ENCODE measurements around the gene SCARF1. TPM values are rescaled to one million over a fixed set of nuclear protein-coding genes. Genes with fewer than 3 reads are reported as not detected.
"Not testable (repeated sequence)": the region's sequence is repeated elsewhere in the genome, so short reads cannot be mapped to it uniquely, and the experiment has no call there.

SCARF1 gene
- total RNA-seq (2014; rRNA removed; shearing (Covaris generic)), result 0.89 and 1.3 TPM in 2 replicates

DNA sequence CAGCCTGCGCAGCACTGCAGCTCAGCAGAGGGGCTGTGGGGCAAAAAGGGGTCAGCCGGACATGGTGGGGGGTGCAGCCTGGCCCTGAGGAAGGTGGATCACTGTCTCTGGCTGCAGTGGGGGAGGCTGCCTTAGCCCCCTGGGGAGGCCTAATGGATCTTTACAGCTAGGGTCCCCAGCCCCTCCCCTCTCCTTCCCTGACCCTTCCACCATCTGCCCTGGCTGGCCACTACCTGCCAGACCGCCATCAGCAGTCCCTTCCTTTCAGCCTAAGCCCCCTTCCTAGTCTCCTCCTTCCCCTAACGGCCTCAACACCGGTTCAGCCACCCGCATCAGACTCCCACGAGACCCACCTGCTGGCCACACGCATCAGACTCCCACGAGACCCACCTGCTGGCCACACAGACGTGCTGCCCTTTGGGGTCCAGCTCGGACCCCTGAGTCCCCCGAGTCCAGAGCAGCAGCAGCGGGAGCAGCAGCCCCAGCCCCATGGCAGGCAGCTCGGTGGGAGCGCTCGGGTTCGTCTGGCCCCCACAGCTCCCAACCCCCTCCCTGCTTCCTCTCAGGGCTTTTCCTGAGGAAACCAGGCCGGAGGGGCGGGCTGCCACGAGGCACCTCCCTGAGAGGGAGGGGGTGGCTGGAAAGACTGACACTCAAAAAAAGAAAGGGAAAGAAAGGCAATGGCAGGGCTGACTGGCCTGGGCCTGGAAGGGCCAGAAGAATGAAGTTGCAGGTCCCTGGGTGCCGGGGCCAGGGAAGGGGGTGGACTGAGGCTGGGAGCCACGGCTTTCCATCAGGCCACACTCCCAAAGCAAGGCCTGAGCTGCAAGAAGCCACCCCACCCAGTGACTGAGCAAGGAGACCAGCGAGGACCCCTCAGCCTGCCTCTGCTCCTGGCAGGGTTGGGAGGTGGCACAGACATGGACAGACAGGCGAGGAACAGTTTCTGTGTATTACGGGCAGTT is at the start of gene SCARF1:
SCARF1 (minus strand) TSS at position 526 of the 965 bp plus-strand sequence; CDS start at position 491, 35 bp downstream.
- no peak for DNase-seq (ENCODE audit: low spot score)

- DNase-seq (ENCODE audit: low spot score), result no peak
Measured at GRCh38 chr17:1693339-1693738, 47.8 kb upstream of the SCARF1 start.

DNA sequence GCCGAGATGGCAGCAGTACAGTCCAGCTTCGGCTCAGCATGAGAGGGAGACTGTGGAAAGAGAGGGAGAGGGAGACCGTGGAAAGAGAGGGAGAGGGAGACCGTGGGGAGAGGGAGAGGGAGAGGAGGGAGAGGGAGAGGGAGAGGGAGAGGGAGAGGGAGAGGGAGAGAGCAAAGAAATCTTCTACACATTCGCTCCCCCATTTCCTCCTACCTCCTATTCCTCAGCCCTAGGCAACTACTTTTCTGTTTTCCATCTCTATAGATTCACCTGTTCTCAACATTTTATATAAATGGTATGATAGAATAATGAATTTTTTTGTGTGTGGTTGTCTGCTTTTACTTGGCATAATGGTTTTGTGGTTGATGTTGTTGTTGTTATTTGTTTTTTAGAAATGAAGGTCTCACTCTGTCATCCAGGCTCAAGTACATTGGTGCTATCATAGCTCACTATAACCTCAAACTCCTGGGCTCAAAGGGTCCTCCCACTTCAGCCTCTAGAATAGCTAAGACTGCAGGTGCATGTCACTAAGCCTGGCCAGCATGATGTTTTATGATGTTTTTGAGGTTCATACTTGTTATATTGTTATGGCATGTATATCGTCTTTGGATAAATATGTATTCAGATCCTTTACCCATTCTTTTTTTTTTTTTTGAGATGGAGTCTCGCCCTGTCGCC is 45.2 kb upstream of the SCARF1 start:
- no peak for DNase-seq (ENCODE audit: low spot score)

DNA sequence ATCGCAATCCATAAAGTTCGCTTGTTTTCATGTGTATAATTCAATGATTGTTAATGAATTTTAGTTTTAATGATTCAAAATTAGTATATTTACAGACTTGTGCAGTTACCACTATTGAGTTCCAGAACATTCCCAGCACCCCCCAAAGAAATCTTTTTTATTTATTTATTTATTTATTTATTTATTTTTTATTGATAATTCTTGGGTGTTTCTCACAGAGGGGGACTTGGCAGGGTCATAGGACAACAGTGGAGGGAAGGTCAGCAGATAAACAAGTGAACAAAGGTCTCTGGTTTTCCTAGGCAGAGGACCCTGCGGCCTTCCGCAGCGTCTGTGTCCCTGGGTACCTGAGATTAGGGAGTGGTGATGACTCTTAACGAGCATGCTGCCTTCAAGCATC is 42.9 kb upstream of the SCARF1 start:
- DNase-seq (ENCODE audit: low spot score), result not testable (repeated sequence)

- no peak for DNase-seq (ENCODE audit: low spot score)
Measured at GRCh38 chr17:1686086-1686485, 40.6 kb upstream of the SCARF1 start.

DNA sequence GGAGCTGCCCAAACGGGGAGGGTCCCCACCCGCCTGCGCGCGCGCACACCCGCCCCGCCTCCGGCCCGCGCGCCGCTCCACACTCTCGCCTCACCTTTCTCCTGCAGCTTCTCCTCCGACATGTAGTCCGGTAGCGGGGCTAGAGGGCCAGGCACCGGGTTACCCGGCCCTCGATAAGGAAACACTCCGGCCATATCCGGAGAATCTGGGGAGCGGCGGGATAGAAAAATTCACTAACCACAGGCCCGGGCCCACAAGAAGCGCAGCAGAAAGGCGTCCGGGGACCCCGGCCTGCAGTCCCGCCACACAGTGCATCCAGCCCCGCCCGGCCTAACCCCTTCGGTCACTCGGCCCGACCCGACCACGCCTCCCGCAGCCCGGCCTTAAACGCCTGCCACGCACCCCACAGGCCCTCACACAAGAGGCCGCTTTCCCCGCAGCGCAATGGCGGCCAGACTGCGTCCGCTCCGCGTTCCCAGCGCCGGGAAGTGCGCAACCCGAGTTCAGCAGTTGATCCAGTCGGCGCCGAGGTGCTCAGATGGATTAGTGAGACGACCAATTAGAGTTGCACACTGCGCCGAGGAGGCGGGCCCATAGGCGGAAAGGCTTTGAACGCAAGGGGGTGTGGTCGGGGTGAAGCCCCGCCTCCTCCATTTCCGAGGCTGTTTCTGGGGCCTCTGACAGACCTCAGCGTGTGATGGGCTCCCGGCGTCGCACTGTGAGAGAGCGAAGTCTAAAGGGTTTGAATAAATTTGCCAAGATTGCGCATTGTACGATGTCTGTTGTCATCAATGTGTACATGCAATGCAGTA is 39.1 kb upstream of the SCARF1 start, which contains the start of gene PRPF8:
PRPF8 (minus strand) TSS at position 490 of the 812 bp plus-strand sequence; CDS start at position 194, 296 bp downstream.
- DNase-seq (ENCODE audit: low spot score), result peak; percentile 93

DNA sequence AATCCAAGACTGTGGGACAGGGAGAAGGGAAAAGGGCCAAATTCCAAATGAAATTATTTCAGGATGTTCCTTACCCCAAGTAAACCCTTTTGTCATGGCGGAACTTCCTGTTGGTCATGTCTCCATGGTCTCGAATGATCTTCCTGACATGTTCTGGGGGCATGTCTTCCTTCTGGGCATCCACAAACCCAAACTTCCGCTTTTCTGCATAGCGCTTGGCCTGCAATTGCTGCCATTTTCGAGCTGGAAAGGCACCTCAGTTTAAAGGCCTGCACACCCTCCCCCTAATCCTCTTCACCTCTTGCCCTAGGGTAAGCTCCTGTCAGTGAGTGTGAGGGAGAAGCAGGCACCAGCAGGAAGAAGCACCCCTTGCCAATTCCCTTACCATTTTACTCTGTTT is 37.9 kb upstream of the SCARF1 start:
- DNase-seq (ENCODE audit: low spot score), result no peak

DNA sequence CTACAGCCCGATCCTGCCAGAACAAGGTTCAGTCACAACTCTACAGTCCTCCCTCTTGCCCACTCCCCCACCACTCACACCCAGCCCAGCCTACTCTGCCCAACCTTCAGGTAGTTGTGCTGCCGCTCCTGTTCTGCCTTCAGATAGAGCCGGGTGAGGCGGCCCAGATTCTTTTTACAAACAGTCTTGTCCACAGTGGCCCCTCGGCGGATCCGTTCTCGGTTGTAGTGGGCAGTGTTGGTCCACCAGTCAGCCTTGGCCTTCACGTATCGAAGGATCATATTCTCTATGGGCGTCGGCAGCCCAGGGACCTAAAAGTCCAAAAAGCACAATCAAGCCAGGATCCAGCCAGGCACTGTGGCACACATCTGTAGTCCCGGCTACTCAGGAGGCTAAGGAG is 30.9 kb upstream of the SCARF1 start:
- DNase-seq (ENCODE audit: low spot score), result no peak

DNA sequence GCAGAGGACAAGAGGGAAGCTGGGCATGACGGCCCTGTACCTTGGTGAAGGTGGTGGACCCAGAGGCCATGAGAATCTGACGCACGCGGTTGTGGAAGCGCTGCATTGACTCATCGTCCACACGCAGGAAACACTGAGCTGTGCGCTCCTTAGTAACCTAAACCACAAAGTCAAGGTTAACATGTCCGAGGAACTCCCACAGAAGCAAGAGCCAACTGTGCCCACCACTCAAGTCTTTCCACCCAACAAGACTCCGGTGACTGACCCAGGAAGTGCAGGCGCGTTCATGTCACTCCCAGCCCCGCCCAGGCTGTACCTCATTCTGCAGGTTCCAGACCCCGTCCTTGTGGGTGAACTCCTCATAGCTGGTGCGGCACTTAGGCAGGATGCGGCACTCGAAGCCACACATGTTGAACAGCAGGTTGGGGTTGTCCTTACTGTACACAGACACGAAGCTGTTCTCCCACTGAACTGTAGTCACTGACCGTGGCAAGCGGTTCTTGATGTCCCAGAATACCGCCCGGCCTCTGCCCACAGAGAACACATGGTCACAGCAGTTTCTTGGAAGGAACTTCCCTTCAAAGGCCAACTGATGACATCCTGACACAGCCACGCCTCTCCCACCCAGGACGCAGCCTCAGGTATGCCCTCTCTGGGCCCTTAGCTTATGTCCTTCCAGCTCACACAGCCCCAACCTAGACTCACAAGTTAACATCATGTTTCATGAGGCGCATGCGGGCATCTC is 27.7 kb upstream of the SCARF1 start:
- no peak for DNase-seq (ENCODE audit: low spot score)

GRCh38 chr17:1663934-1664333 is 18.4 kb upstream of the SCARF1 start:
- not testable (repeated sequence) for DNase-seq (ENCODE audit: low spot score)

- no peak for DNase-seq (ENCODE audit: low spot score)
Measured at GRCh38 chr17:1661045-1661444, 15.5 kb upstream of the SCARF1 start.

GRCh38 chr17:1658100-1658499 is 12.6 kb upstream of the SCARF1 start:
- DNase-seq (ENCODE audit: low spot score), result no peak

- DNase-seq (ENCODE audit: low spot score), result no peak
Measured at GRCh38 chr17:1653735-1654134, 8.2 kb upstream of the SCARF1 start.

- not testable (repeated sequence) for DNase-seq (ENCODE audit: low spot score)
Measured at GRCh38 chr17:1652794-1653193, 7.3 kb upstream of the SCARF1 start.

DNA sequence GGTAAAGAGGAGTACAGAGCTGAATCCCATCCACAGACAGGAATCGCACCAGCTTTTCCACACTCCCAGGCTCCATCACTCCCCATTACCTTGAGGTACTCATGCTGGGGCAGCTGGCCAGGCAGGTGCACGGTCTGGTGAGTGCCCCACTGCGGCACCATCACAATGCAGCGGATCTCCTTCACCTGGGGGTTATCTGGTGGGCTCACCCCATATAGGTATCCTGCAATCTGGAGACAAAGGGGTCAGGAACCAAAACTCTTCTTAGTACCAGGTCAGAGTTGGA is 6.0 kb upstream of the SCARF1 start:
- no peak for DNase-seq (ENCODE audit: low spot score)

- DNase-seq (ENCODE audit: low spot score), result no peak
Measured at GRCh38 chr17:1650731-1651558, 5.4 kb upstream of the SCARF1 start.

DNA sequence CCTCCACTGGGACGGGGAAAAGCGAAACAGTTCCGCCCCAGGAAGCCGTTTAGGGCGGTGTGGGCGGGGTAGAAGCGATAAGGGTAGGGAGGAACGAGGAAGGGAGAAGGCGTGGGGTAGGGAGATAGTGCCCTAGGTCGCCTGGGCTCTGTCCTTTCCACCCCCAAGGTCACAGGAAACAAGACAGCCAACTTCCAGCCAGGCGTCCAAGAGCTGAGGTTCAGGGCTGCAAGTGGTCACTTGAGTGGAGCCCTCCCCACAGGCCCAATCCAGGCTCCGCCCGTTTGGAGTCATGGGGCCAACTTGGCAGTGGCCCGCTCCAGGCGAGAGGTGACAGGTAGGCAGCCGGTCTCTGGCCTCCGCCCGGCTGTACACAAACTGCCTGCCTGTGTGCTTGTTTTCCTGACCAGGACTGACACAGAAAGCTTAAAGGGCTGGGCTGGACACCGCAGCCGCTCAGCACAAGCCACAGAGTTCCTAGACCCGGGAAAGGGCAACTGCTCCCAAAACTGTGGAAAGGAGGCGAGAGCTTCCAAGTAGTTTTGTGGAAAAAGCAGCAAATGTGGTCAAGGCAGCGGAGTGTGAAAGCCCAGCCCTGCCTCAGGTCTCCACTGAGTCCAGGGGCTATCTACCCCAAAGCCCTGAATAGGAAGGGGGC is 4.4 kb upstream of the SCARF1 start, which contains the start of gene RILP:
RILP (minus strand) TSS at position 23 of the 658 bp plus-strand sequence. CDS start 62 bp downstream, outside the sequence.
- peak; percentile 87 for DNase-seq (ENCODE audit: low spot score)

- peak; percentile 88 for DNase-seq (ENCODE audit: low spot score)
Measured at GRCh38 chr17:1648963-1649843, 3.7 kb upstream of the SCARF1 start.
